K562 (cell line): Measurements from ENCODE around the gene ANO3. TPM values are rescaled to one million over a fixed set of nuclear protein-coding genes. Genes with fewer than 3 reads are reported as not detected.

ENCODE experiments used
- ATAC-seq: fragments of 200-7000 bp; cut with Tn5 transposase; 3 replicates; pipeline ENCODE4 v1.9.1; 2020; ENCODE audit warnings: moderate library complexity
- BruUV-seq: library from RNA; stranded (reverse); fragments of 400-500 nt; replicated peaks from 2 replicates; lab custom pipeline; 2021; lab: Mats Ljungman, UMichigan
- CTCF ChIA-PET: fragments of 300-600 bp; formaldehyde crosslinking; extraction: SDS; loops from one replicate; lab custom pipeline; 2021; ENCODE audit warnings: low intra/inter-chr PET ratio; lab: Yijun Ruan, JAX
- POLR2A ChIA-PET: fragments of 300-600, 350-650 bp; sonication (Branson Sonifier 250); formaldehyde crosslinking; extraction: SDS; loops from one replicate; lab custom pipeline; 2021; ENCODE audit warnings: antibody characterized with exemption, inconsistent platforms; lab: Yijun Ruan, JAX
- DNase-seq, 4 experiments: peaks; one replicate each; pipeline versions ENCODE4 v3.0.0 to v3.0.0-alpha.2; 2011 to 2018; ENCODE audit warnings: low spot score in 3 of 4, mixed read lengths in 3 of 4; ENCODE audit errors: extremely low read depth in 1 of 4
- FAIRE-seq: peaks from 2 replicates; lab custom pipeline; 2011; peaks lifted over from hg19 to GRCh38; lab: Jason Lieb, UNC
- H2AFZ ChIP-seq: 2 replicates; pipeline ENCODE4 v1.6.0; 2011; ENCODE audit warnings: low read depth, low read length, control low read depth, inconsistent platforms
- H3K27ac ChIP-seq: fragments of 200-600 bp; 3 replicates; pipeline ENCODE4 v1.8.0; 2011; ENCODE audit warnings: low read depth, mild to moderate bottlenecking, control low read depth, inconsistent platforms, low read length, moderate library complexity, mixed read lengths; ENCODE audit errors: extremely low read depth
- H3K27me3 ChIP-seq, 2 experiments: fragments of 300-600 bp in 1 of 2; 2 replicates in 1 of 2; 3 replicates in 1 of 2; pipeline versions ENCODE4 v1.6.0 to v1.8.0; 2011; ENCODE audit warnings: inconsistent platforms in 2 of 2, low read length in 2 of 2, mild to moderate bottlenecking in 1 of 2, mixed read lengths in 1 of 2, moderate library complexity in 1 of 2; ENCODE audit not compliant: control insufficient read depth in 2 of 2, insufficient read depth in 2 of 2
- H3K36me3 ChIP-seq: fragments of 300-600 bp; 3 replicates; pipeline ENCODE4 v1.8.0; 2011; ENCODE audit warnings: mild to moderate bottlenecking, low read length, inconsistent platforms; ENCODE audit not compliant: control insufficient read depth, insufficient read depth
- H3K4me1 ChIP-seq, 2 experiments: fragments of 200-600 bp in 1 of 2; replicated peaks in 1 of 2; 2 replicates in 1 of 2; 3 replicates in 1 of 2; pipeline versions ENCODE4 v1.5.1 to v1.8.0; 2011; ENCODE audit warnings: inconsistent platforms in 2 of 2, low read length in 2 of 2, mild to moderate bottlenecking in 1 of 2, mixed read lengths in 1 of 2, moderate library complexity in 1 of 2; ENCODE audit not compliant: control insufficient read depth in 2 of 2, insufficient read depth in 2 of 2
- H3K4me2 ChIP-seq: 2 replicates; pipeline ENCODE4 v1.6.1; 2011; ENCODE audit warnings: low read length, control low read depth, inconsistent platforms, mixed read lengths; ENCODE audit not compliant: insufficient read depth
- H3K4me3 ChIP-seq: fragments of 200-600 bp; sonication (generic), shearing (Covaris generic); 2 replicates; pipeline ENCODE4 v1.5.1; 2016; ENCODE audit warnings: control low read depth, inconsistent platforms
- H3K79me2 ChIP-seq: fragments of 200-600 bp; 3 replicates; pipeline ENCODE4 v1.8.0; 2011; ENCODE audit warnings: low read length, inconsistent platforms; ENCODE audit not compliant: control insufficient read depth, insufficient read depth
- H3K9ac ChIP-seq, 2 experiments: 2 replicates each; pipeline versions ENCODE4 v1.6.0 to v1.6.1; 2011; ENCODE audit warnings: low read depth in 2 of 2, low read length in 2 of 2, control low read depth in 1 of 2, inconsistent platforms in 1 of 2, mild to moderate bottlenecking in 1 of 2, mixed read lengths in 1 of 2; ENCODE audit not compliant: insufficient read depth in 1 of 2
- H3K9me1 ChIP-seq: one replicate; pipeline ENCODE4 v1.6.0; 2011; ENCODE audit warnings: inconsistent platforms, mild to moderate bottlenecking, low read length, moderate library complexity; ENCODE audit not compliant: control insufficient read depth, insufficient read depth
- H3K9me3 ChIP-seq: replicated peaks from 2 replicates; pipeline ENCODE4 v1.5.1; 2011; ENCODE audit warnings: low read depth, low read length, inconsistent platforms; ENCODE audit not compliant: control insufficient read depth, insufficient read depth
- H4K20me1 ChIP-seq: replicated peaks from 2 replicates; pipeline ENCODE4 v1.6.1; 2011; ENCODE audit warnings: low read length, inconsistent platforms, mixed read lengths; ENCODE audit not compliant: control insufficient read depth, insufficient read depth
- BRD4 ChIP-seq: fragments of 200-600 bp; sonication (generic); IDR thresholded peaks from 2 replicates; pipeline ENCODE4 v1.6.1; 2017; ENCODE audit warnings: inconsistent platforms
- GATA2 ChIP-seq: sonication (generic); formaldehyde crosslinking; IDR thresholded peaks from 2 replicates; pipeline ENCODE4 v1.4.0; 2020; ENCODE audit warnings: mild to moderate bottlenecking, missing genetic modification reagents
- MCM5 ChIP-seq: fragments of 450-650 bp; IDR thresholded peaks from 2 replicates; pipeline ENCODE4 v1.6.1; 2016; ENCODE audit warnings: low read depth
- NR1H2 ChIP-seq: sonication (generic); formaldehyde crosslinking; IDR thresholded peaks from 2 replicates; pipeline ENCODE4 v1.4.0; 2020; ENCODE audit warnings: mild to moderate bottlenecking, missing genetic modification reagents
- POLR3A ChIP-seq: IDR thresholded peaks from 2 replicates; pipeline ENCODE4 v1.6.1; 2011; ENCODE audit warnings: borderline replicate concordance, mild to moderate bottlenecking, moderate library complexity; ENCODE audit not compliant: insufficient read length, insufficient read depth; ENCODE audit errors: extremely low read depth
- RFX7 ChIP-seq: fragments of 250-450 bp; sonication (Bioruptor Pico); IDR thresholded peaks from 2 replicates; pipeline ENCODE4 v1.5.1; 2021; ENCODE audit warnings: mild to moderate bottlenecking
- SIN3B ChIP-seq: fragments of 450-650 bp; IDR thresholded peaks from 2 replicates; pipeline ENCODE4 v1.6.1; 2017; ENCODE audit warnings: low read depth, mild to moderate bottlenecking, moderate library complexity
- TAF9B ChIP-seq: fragments of 450-650 bp; IDR thresholded peaks from 2 replicates; pipeline ENCODE4 v1.6.1; 2018; ENCODE audit warnings: mild to moderate bottlenecking; ENCODE audit not compliant: partially characterized antibody
- ZNF134 ChIP-seq: fragments of 250-450 bp; sonication (Bioruptor Pico); conservative IDR thresholded peaks from 2 replicates; pipeline ENCODE4 v1.4.0; 2020
- ZNF174 ChIP-seq: fragments of 250-450 bp; sonication (Bioruptor Pico); IDR thresholded peaks from 2 replicates; pipeline ENCODE4 v1.4.0; 2020; ENCODE audit warnings: mild to moderate bottlenecking
- WGBS: fragments of 100-300 bp; shearing (Covaris generic); methylation state at CpG from one replicate; pipeline ENCODE4 v1.1.6; 2016; ENCODE audit warnings: low coverage, mixed read lengths; ENCODE audit not compliant: insufficient coverage; ENCODE audit errors: missing lambda C conversion rate; 5-methylcytosine and 5-hydroxymethylcytosine counted together
- in situ Hi-C: fragments of 300-500 bp; cut with MboI; formaldehyde crosslinking; loops from 4 replicates; pipeline ENCODE4 v1.15.0; 2018; ENCODE audit warnings: inconsistent platforms, mixed read lengths
- intact Hi-C: fragments of 100-400 bp; cut with micrococcal nuclease; formaldehyde crosslinking; loops from 2 replicates; pipeline ENCODE4 v1.14.2; 2022
- polyA plus RNA-seq, 8 experiments: library from polyadenylated mRNA; depleted of rRNA in 4 of 8; stranded (reverse) in 5 of 8; unstranded in 3 of 8; fragments of >200 nt; fragmentation: Nextera tagmentation in 2 of 8; fragmentation: Illumina TruSeq in 1 of 8; extraction: Ambion mirVana in 2 of 8; extraction: Trizol in 1 of 8; gene quantifications; 2 replicates each; pipeline versions ENCODE4 v1.2.1 to v1.2.3, GENCODE V29; 2011 to 2014; ENCODE audit warnings: inconsistent platforms in 1 of 8, missing spikeins in 1 of 8
- total RNA-seq, 7 experiments: library from RNA; depleted of rRNA in 6 of 7; stranded (reverse); fragments of >200 nt in 6 of 7; fragmentation: Illumina TruSeq in 2 of 7; extraction: Trizol in 2 of 7; gene quantifications; 2 replicates each; pipeline versions ENCODE4 v1.2.1 to v1.2.3, GENCODE V29; 2011 to 2021; ENCODE audit warnings: low replicate concordance in 1 of 7
- TF ChIP-seq, protein P1 (sequence below), 2 experiments: IDR thresholded peaks; 2 replicates each; pipeline ENCODE4 v1.6.1; 2011; ENCODE audit warnings: borderline replicate concordance in 1 of 2, control low read depth in 1 of 2, low read depth in 1 of 2, low read length in 1 of 2, mild to moderate bottlenecking in 1 of 2, mixed read lengths in 1 of 2, moderate library complexity in 1 of 2; ENCODE audit not compliant: insufficient read depth in 1 of 2, insufficient read length in 1 of 2, poor library complexity in 1 of 2, severe bottlenecking in 1 of 2; ENCODE audit errors: extremely low read depth in 1 of 2
- TF ChIP-seq, protein P2 (sequence below): sonication (generic); formaldehyde crosslinking; IDR thresholded peaks from 2 replicates; pipeline ENCODE4 v1.8.1; 2023; ENCODE audit warnings: mild to moderate bottlenecking, missing genetic modification reagents
- TF ChIP-seq, protein P3 (sequence below): sonication (generic); formaldehyde crosslinking; IDR thresholded peaks from 2 replicates; pipeline ENCODE4 v1.8.0; 2022; ENCODE audit warnings: mild to moderate bottlenecking, missing genetic modification reagents

Gene ANO3
- total and polyA plus RNA-seq, 9 of the 15 experiments (the other 6 are each of a cell fraction or from before 2014, with no cell fraction given): 0.01 to 0.13 (median 0.04) TPM; not detected in 1

DNA sequence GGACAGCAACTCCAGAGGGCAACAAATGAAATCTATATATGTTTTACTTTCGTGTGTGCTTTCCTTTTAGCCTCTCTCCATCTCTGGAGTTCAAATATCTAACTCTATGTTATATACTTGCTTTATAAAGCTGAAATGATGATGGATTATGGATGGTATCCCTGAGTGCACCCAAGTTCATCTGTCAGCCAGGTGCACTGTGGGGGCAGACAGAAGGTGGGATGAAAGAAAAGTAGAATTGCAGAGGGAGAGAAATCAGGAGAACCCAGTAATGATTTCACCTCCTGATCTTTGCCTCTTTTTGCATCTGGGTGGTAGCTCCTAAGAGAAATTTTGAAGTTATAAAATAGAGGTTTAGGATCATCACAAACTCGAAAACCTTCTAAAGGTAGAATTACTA lies 237.7 kb downstream of the ANO3 start:
- CTCF ChIA-PET: no interaction called here
- 0% methylated on average over 2 of the region's 2 CpGs for WGBS

GRCh38 chr11:26571861-26572654 lies 240.1 kb downstream of the ANO3 start, which contains the start of gene MUC15:
Gene MUC15, minus strand, starts transcription at chr11:26572263. Its CDS starts 5,169 bp downstream, at chr11:26567094.
- FAIRE-seq: no peak
- H3K9me3 ChIP-seq: no peaks in the 10 kb centered on the region
- H3K4me2 ChIP-seq: no peak within 1 kb of the TSS
- ATAC-seq: no peak
- H3K9me1 ChIP-seq: no peaks in the 10 kb centered on the region
- no peak for DNase-seq
- CTCF ChIA-PET: no interaction called here
- H3K9ac ChIP-seq: no peak within 1 kb of the TSS
- in situ Hi-C loops (no loop called here), intact Hi-C loops (no loop called here)
- no TSS peak for BruUV-seq
- H3K36me3 ChIP-seq: no peaks in the 10 kb centered on the region
- no peaks in the 10 kb centered on the region for H3K27me3 ChIP-seq
- WGBS: 3% methylated on average over 12 of the region's 12 CpGs
- no peaks in the 10 kb centered on the region for H3K4me1 ChIP-seq
- no peak within 1 kb of the TSS for H3K4me3 ChIP-seq
- H3K79me2 ChIP-seq: no peaks in the 10 kb centered on the region
- H2AFZ ChIP-seq: no peak within 1 kb of the TSS
- no peaks in the 10 kb centered on the region for H4K20me1 ChIP-seq
- H3K27ac ChIP-seq: no peak within 1 kb of the TSS
- POLR2A ChIA-PET: no interaction called here
- TF ChIP-seq, protein P1, sequence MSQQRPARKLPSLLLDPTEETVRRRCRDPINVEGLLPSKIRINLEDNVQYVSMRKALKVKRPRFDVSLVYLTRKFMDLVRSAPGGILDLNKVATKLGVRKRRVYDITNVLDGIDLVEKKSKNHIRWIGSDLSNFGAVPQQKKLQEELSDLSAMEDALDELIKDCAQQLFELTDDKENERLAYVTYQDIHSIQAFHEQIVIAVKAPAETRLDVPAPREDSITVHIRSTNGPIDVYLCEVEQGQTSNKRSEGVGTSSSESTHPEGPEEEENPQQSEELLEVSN (IDR thresholded peaks at IDR 0.05; ENCODE audit: borderline replicate concordance in 1 of 2, extremely low read depth in 1 of 2, insufficient read depth in 1 of 2, insufficient read length in 1 of 2, low read depth in 1 of 2, low read length in 1 of 2, poor library complexity in 1 of 2, severe bottlenecking in 1 of 2): no peak
- no peak for TF ChIP-seq GATA2 (CRISPR knock-in tag)
- TF ChIP-seq NR1H2: no peak
- TF ChIP-seq BRD4: no peak
- TF ChIP-seq ZNF134 (CRISPR knock-in tag): no peak
- no peak for TF ChIP-seq TAF9B
- TF ChIP-seq POLR3A: no peak
- TF ChIP-seq, protein P2, sequence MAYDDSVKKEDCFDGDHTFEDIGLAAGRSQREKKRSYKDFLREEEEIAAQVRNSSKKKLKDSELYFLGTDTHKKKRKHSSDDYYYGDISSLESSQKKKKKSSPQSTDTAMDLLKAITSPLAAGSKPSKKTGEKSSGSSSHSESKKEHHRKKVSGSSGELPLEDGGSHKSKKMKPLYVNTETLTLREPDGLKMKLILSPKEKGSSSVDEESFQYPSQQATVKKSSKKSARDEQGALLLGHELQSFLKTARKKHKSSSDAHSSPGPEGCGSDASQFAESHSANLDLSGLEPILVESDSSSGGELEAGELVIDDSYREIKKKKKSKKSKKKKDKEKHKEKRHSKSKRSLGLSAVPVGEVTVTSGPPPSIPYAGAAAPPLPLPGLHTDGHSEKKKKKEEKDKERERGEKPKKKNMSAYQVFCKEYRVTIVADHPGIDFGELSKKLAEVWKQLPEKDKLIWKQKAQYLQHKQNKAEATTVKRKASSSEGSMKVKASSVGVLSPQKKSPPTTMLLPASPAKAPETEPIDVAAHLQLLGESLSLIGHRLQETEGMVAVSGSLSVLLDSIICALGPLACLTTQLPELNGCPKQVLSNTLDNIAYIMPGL (CRISPR knock-in tag): no peak
- no peak for TF ChIP-seq MCM5

More for the DNA sequence above, 237.7 kb downstream of the ANO3 start:
- ATAC-seq: no peak
- no peak for FAIRE-seq
- H3K36me3 ChIP-seq: no peaks in the 10 kb centered on the region
- H3K27me3 ChIP-seq: no peaks in the 10 kb centered on the region
- H3K4me2 ChIP-seq: no peak overlapping the region
- intact Hi-C loops (no loop called here), in situ Hi-C loops (no loop called here)
- no peaks in the 10 kb centered on the region for H4K20me1 ChIP-seq
- no peak for DNase-seq
- no peaks in the 10 kb centered on the region for H3K4me1 ChIP-seq
- H3K27ac ChIP-seq: no peak overlapping the region
- no TSS peak for BruUV-seq
- H3K79me2 ChIP-seq: no peaks in the 10 kb centered on the region
- H2AFZ ChIP-seq: no peak overlapping the region
- TF ChIP-seq, protein P3, sequence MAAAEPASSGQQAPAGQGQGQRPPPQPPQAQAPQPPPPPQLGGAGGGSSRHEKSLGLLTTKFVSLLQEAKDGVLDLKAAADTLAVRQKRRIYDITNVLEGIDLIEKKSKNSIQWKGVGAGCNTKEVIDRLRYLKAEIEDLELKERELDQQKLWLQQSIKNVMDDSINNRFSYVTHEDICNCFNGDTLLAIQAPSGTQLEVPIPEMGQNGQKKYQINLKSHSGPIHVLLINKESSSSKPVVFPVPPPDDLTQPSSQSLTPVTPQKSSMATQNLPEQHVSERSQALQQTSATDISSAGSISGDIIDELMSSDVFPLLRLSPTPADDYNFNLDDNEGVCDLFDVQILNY (CRISPR knock-in tag): no peak
- no peak for TF ChIP-seq SIN3B
- TF ChIP-seq ZNF174: no peak
- no peak for TF ChIP-seq RFX7 (CRISPR knock-in tag)
- no peak overlapping the region for H3K4me3 ChIP-seq
- H3K9me1 ChIP-seq: no peaks in the 10 kb centered on the region
- no peaks in the 10 kb centered on the region for H3K9me3 ChIP-seq
- H3K9ac ChIP-seq: no peak overlapping the region
- POLR2A ChIA-PET: no interaction called here
